ENCODE data around the gene HCRTR1. TPM values are rescaled to one million over a fixed set of nuclear protein-coding genes. Genes with fewer than 3 reads are reported as not detected.

HCRTR1 gene
- polyA plus RNA-seq, 1 donor from 2014 or later = 0.37 TPM

DNA sequence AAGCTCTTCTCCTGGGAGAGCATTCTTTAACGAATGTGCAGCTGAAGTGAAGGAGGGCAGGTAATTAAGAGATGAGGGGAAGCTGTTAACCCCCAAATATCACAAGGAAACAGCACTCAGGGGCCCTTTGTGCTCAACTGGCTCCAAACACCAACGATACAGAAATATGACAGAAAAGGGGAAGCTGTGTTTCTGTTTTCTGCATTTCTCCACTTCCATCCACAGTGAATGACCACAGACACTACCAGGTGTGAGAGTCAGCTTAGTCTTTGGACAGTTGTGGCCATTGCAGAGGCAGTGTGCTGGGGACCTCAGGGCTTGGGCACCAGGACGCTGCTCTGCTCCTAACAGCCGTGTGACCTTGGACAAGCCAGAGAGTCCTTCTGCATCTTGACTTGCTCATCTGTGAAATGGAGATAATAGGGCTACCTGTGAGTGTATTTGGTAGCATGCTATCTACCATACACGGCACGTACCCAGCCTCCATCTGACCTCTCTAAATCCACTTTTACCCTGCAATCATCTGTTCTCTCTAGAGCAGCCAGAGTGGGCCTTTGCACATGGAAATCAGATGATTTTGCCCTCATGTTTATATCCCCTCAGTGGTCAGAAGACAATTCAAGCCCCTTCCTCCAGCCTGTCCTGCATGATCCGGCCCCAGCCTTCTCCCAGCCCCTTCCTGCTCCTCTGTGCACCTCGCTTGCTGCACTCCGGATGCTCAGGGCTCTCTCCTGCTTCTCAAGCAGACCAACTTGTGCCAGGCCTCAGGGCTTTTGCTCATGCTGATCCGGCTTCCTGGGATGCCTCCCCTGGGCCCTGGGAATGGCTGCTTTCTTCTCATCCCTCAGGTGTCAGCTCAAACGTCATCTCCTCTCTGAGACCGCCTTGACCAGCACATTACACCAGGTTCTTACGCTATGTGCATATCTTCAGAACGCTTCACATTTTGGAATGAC is 45.9 kb upstream of the HCRTR1 start:
- Histone ChIP-seq H2AFZ (ENCODE audit: low read depth, low read length) (no peak overlapping the region), H3K9me3 (ENCODE audit: low read length) (no peaks in the 10 kb centered on the region), H3K27ac (ENCODE audit: low read length) (no peak overlapping the region), H3K79me2 (replicated peaks; ENCODE audit: insufficient read depth, low read length) (no peaks in the 10 kb centered on the region), H4K20me1 (ENCODE audit: insufficient read depth) (no peaks in the 10 kb centered on the region), H3K36me3 (ENCODE audit: insufficient read depth, low read length) (no peaks in the 10 kb centered on the region), H3K9me2 (ENCODE audit: insufficient read depth, low read length) (no peaks in the 10 kb centered on the region), H3K4me3 (ENCODE audit: low read length) (no peak overlapping the region), H3K4me2 (ENCODE audit: low read length) (no peak overlapping the region), H3K9ac (ENCODE audit: low read length) (no peak overlapping the region), H3F3A (ENCODE audit: insufficient read depth, low read length, poor library complexity, severe bottlenecking) (no peaks in the 10 kb centered on the region), H3K27me3 (ENCODE audit: insufficient read depth, low read depth, low read length) (peaks cover 4% of the 10 kb centered on the region)
- TF ChIP-seq MXI1 (conservative IDR thresholded peaks at IDR 0.05; ENCODE audit: poor library complexity, severe bottlenecking) (no peak), SMC3 (conservative IDR thresholded peaks at IDR 0.05; ENCODE audit: poor library complexity) (no peak), RAD21 (conservative IDR thresholded peaks at IDR 0.05) (no peak), EP300 (conservative IDR thresholded peaks at IDR 0.05; ENCODE audit: poor library complexity, severe bottlenecking) (no peak), TAF1 (IDR thresholded peaks at IDR 0.05; ENCODE audit: low read depth) (no peak), POLR2AphosphoS5 (IDR thresholded peaks at IDR 0.05) (no peak), EZH2 (IDR thresholded peaks at IDR 0.05; ENCODE audit: borderline replicate concordance, insufficient read depth, low read length, poor library complexity, severe bottlenecking) (no peak)
- TF ChIP-seq, protein P1, sequence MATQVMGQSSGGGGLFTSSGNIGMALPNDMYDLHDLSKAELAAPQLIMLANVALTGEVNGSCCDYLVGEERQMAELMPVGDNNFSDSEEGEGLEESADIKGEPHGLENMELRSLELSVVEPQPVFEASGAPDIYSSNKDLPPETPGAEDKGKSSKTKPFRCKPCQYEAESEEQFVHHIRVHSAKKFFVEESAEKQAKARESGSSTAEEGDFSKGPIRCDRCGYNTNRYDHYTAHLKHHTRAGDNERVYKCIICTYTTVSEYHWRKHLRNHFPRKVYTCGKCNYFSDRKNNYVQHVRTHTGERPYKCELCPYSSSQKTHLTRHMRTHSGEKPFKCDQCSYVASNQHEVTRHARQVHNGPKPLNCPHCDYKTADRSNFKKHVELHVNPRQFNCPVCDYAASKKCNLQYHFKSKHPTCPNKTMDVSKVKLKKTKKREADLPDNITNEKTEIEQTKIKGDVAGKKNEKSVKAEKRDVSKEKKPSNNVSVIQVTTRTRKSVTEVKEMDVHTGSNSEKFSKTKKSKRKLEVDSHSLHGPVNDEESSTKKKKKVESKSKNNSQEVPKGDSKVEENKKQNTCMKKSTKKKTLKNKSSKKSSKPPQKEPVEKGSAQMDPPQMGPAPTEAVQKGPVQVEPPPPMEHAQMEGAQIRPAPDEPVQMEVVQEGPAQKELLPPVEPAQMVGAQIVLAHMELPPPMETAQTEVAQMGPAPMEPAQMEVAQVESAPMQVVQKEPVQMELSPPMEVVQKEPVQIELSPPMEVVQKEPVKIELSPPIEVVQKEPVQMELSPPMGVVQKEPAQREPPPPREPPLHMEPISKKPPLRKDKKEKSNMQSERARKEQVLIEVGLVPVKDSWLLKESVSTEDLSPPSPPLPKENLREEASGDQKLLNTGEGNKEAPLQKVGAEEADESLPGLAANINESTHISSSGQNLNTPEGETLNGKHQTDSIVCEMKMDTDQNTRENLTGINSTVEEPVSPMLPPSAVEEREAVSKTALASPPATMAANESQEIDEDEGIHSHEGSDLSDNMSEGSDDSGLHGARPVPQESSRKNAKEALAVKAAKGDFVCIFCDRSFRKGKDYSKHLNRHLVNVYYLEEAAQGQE (IDR thresholded peaks at IDR 0.05; ENCODE audit: borderline replicate concordance) = no peak
- TF ChIP-seq, protein P2, sequence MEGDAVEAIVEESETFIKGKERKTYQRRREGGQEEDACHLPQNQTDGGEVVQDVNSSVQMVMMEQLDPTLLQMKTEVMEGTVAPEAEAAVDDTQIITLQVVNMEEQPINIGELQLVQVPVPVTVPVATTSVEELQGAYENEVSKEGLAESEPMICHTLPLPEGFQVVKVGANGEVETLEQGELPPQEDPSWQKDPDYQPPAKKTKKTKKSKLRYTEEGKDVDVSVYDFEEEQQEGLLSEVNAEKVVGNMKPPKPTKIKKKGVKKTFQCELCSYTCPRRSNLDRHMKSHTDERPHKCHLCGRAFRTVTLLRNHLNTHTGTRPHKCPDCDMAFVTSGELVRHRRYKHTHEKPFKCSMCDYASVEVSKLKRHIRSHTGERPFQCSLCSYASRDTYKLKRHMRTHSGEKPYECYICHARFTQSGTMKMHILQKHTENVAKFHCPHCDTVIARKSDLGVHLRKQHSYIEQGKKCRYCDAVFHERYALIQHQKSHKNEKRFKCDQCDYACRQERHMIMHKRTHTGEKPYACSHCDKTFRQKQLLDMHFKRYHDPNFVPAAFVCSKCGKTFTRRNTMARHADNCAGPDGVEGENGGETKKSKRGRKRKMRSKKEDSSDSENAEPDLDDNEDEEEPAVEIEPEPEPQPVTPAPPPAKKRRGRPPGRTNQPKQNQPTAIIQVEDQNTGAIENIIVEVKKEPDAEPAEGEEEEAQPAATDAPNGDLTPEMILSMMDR (IDR thresholded peaks at IDR 0.05; ENCODE audit: poor library complexity, severe bottlenecking) = no peak

DNA sequence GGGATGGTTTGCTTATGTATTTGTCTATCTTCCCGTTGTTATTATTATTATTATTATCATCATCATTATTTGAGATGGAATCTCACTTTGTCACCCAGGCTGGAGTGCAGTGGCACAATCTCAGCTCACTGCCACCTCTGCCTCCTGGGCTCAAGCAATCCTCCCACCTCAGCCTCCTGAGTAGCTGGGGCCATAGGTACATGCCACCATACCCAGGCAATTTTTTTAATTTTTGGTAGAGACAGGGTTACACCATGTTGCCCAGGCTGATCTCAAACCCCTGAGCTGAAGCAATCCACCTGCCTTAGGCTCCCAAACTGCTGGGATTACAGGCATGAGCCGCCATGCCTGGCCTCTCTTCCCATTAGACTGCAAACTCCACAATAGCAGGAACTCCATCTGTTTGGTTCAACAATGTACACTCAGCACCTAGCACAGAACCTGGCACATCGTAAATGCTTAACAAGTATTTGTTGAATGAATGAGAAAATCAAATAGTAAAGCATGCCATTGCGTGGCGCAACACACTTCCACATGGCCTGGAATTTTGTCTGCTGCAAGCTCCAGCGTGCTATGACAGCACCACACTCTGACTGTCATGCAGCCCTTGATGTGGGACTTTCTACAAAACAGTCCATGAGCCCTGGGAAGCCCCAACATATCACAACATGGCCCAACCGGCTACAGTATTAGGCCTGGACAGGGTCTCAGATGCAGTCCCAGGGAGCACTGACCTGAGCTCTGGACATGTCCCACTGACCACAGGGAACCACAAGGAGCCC is 45.0 kb upstream of the HCRTR1 start:
- no peak overlapping the region for H3K4me2 ChIP-seq (ENCODE audit: low read length)
- no peak overlapping the region for H3K27ac ChIP-seq (ENCODE audit: low read length)
- TF ChIP-seq POLR2AphosphoS5 (IDR thresholded peaks at IDR 0.05) (no peak), RAD21 (conservative IDR thresholded peaks at IDR 0.05) (no peak), EP300 (conservative IDR thresholded peaks at IDR 0.05; ENCODE audit: poor library complexity, severe bottlenecking) (no peak), EZH2 (IDR thresholded peaks at IDR 0.05; ENCODE audit: borderline replicate concordance, insufficient read depth, low read length, poor library complexity, severe bottlenecking) (no peak)

More for the DNA sequence above, 45.0 kb upstream of the HCRTR1 start:
- peaks cover 4% of the 10 kb centered on the region for H3K27me3 ChIP-seq (ENCODE audit: insufficient read depth, low read depth, low read length)
- no peaks in the 10 kb centered on the region for H3K79me2 ChIP-seq (replicated peaks; ENCODE audit: insufficient read depth, low read length)
- H3K9ac ChIP-seq (ENCODE audit: low read length) = no peak overlapping the region
- no peaks in the 10 kb centered on the region for H3F3A ChIP-seq (ENCODE audit: insufficient read depth, low read length, poor library complexity, severe bottlenecking)
- H2AFZ ChIP-seq (ENCODE audit: low read depth, low read length) = no peak overlapping the region
- H3K4me3 ChIP-seq (ENCODE audit: low read length) = no peak overlapping the region
- no peaks in the 10 kb centered on the region for H4K20me1 ChIP-seq (ENCODE audit: insufficient read depth)
- H3K9me3 ChIP-seq (ENCODE audit: low read length) = no peaks in the 10 kb centered on the region
- no peaks in the 10 kb centered on the region for H3K9me2 ChIP-seq (ENCODE audit: insufficient read depth, low read length)
- H3K36me3 ChIP-seq (ENCODE audit: insufficient read depth, low read length) = no peaks in the 10 kb centered on the region
